Karpas-422 (cell line): ENCODE measurements around the gene GPR158. TPM values are rescaled to one million over a fixed set of nuclear protein-coding genes. Genes with fewer than 3 reads are reported as not detected.

ENCODE experiments used
- DNase-seq: peaks from one replicate; pipeline ENCODE4 v3.0.0-alpha.2; 2015
- H2AFZ ChIP-seq: fragments of 200-600 bp; sonication (generic); 2 replicates; pipeline ENCODE4 v1.6.1; 2014; ENCODE audit warnings: antibody characterized with exemption, low read length, mixed read lengths
- H3K27ac ChIP-seq: fragments of 200-600 bp; sonication (generic); 2 replicates; pipeline ENCODE4 v1.5.1; 2014; ENCODE audit warnings: mild to moderate bottlenecking, low read length, moderate library complexity
- H3K27me3 ChIP-seq: fragments of 200-600 bp; sonication (generic); 2 replicates; pipeline ENCODE4 v1.6.1; 2014; ENCODE audit warnings: low read length, mixed read lengths
- H3K36me3 ChIP-seq: fragments of 200-600 bp; sonication (generic); 2 replicates; pipeline ENCODE4 v1.6.1; 2014; ENCODE audit warnings: low read length, mixed read lengths; ENCODE audit not compliant: insufficient read depth
- H3K4me1 ChIP-seq: fragments of 200-600 bp; sonication (generic); 2 replicates; pipeline ENCODE4 v1.6.1; 2014; ENCODE audit warnings: mild to moderate bottlenecking, low read length, mixed read lengths
- H3K4me2 ChIP-seq: fragments of 200-600 bp; sonication (generic); 2 replicates; pipeline ENCODE4 v1.6.1; 2014; ENCODE audit warnings: low read length, low read depth, mild to moderate bottlenecking; ENCODE audit not compliant: poor library complexity, severe bottlenecking
- H3K4me3 ChIP-seq: fragments of 200-600 bp; sonication (generic); 2 replicates; pipeline ENCODE4 v1.5.1; 2014; ENCODE audit warnings: mild to moderate bottlenecking, antibody characterized with exemption, low read length, mixed read lengths
- H3K79me2 ChIP-seq: fragments of 200-600 bp; sonication (generic); 2 replicates; pipeline ENCODE4 v1.6.1; 2014; ENCODE audit warnings: mild to moderate bottlenecking, low read length, mixed read lengths
- H3K9ac ChIP-seq: fragments of 200-600 bp; sonication (generic); 2 replicates; pipeline ENCODE4 v1.6.0; 2014; ENCODE audit warnings: low read length
- H3K9me2 ChIP-seq: fragments of 200-600 bp; sonication (generic), shearing (Covaris generic); replicated peaks from 2 replicates; pipeline ENCODE4 v1.6.0; 2014; ENCODE audit warnings: mild to moderate bottlenecking, low read length, moderate library complexity; ENCODE audit not compliant: insufficient read depth
- H3K9me3 ChIP-seq: fragments of 300-700, 200-600 bp; sonication (generic); 2 replicates; pipeline ENCODE4 v1.6.1; 2014; ENCODE audit warnings: low read length, mixed read lengths
- H4K20me1 ChIP-seq: fragments of 200-600 bp; sonication (generic); 2 replicates; pipeline ENCODE4 v1.6.1; 2014; ENCODE audit warnings: mild to moderate bottlenecking, antibody characterized with exemption, low read length, low read depth; ENCODE audit not compliant: insufficient read depth
- total RNA-seq: library from RNA; depleted of rRNA; stranded (reverse); fragments of >200 nt; shearing (Covaris generic); gene quantifications from 2 replicates; pipeline ENCODE4 v1.2.3, GENCODE V29; 2014; ENCODE audit warnings: low replicate concordance

The GPR158 gene
- total RNA-seq, 1 experiment from 2014 or later = not detected

GRCh38 chr10:25505466-25505865 is 330.7 kb downstream of the GPR158 start:
- H3K9ac ChIP-seq = no peak overlapping the region
- H3K4me1 ChIP-seq = no peaks in the 10 kb centered on the region
- H2AFZ ChIP-seq = no peak overlapping the region
- no peak overlapping the region for H3K4me2 ChIP-seq
- no peaks in the 10 kb centered on the region for H4K20me1 ChIP-seq
- H3K36me3 ChIP-seq = no peaks in the 10 kb centered on the region
- no peaks in the 10 kb centered on the region for H3K9me3 ChIP-seq
- no peaks in the 10 kb centered on the region for H3K27me3 ChIP-seq
- no peak overlapping the region for H3K4me3 ChIP-seq
- H3K27ac ChIP-seq = no peak overlapping the region
- no peaks in the 10 kb centered on the region for H3K79me2 ChIP-seq
- DNase-seq = no peak
- no peaks in the 10 kb centered on the region for H3K9me2 ChIP-seq

DNA sequence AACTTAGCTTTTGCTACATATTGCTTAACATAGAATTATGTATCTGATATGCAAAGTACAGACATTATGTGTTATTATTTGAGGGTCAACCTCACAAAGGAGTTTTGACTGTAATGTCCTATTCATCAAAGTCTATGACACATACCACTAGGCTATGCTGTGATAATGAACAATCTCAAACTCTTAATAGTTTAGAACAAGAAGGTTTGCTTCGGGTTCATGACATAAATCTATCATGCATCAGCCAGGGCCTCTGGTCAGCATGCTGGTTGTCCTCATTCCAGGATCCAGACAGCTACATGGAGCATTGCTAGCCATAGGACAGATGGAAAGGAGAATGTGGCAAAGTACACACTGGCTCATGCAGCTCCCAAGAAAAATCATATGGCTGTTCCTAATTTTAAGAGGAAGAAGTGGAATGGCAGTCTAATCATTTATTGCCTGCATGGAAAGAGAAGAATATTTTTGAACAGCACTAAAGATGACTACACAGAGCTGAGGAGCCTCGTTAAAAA is 332.1 kb downstream of the GPR158 start:
- Histone ChIP-seq H3K27me3 (no peaks in the 10 kb centered on the region), H3K9ac (no peak overlapping the region), H4K20me1 (no peaks in the 10 kb centered on the region), H3K4me2 (no peak overlapping the region), H3K9me2 (no peaks in the 10 kb centered on the region), H3K79me2 (no peaks in the 10 kb centered on the region), H3K4me3 (no peak overlapping the region), H3K36me3 (no peaks in the 10 kb centered on the region), H2AFZ (no peak overlapping the region), H3K4me1 (no peaks in the 10 kb centered on the region), H3K27ac (no peak overlapping the region), H3K9me3 (no peaks in the 10 kb centered on the region)
- no peak for DNase-seq

- H3K79me2 ChIP-seq = no peaks in the 10 kb centered on the region
- H3K36me3 ChIP-seq = no peaks in the 10 kb centered on the region
- no peaks in the 10 kb centered on the region for H3K4me1 ChIP-seq
- DNase-seq = no peak
- no peaks in the 10 kb centered on the region for H4K20me1 ChIP-seq
- no peak overlapping the region for H3K4me2 ChIP-seq
- no peak overlapping the region for H3K27ac ChIP-seq
- H3K9ac ChIP-seq = no peak overlapping the region
- H3K4me3 ChIP-seq = no peak overlapping the region
- no peaks in the 10 kb centered on the region for H3K27me3 ChIP-seq
- H3K9me3 ChIP-seq = 0 out of 2 replicates have a peak, but pooled peaks cover 3% of the 10 kb centered on the region
- no peak overlapping the region for H2AFZ ChIP-seq
- no peaks in the 10 kb centered on the region for H3K9me2 ChIP-seq
Measured at GRCh38 chr10:25508112-25508815, 333.5 kb downstream of the GPR158 start.

DNA sequence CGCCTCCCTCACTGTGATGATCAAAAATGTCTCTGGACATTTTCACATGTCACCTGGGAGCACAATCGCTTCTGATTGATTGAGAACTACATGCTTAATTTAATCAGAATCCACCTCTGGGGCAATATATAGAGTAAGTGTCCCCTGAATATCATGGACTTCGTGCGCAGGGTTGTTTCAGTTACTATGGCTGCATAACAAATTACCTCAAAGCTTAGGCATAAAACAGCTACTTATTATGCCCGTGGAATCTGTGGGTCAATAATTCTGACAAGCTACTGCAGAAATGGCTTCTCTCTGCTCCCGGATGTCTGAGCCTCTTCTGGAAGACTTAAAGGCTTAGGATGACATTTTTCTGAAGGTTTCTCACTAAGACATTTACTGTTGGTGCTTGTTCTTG is 334.4 kb downstream of the GPR158 start:
- H3K4me1 ChIP-seq = no peaks in the 10 kb centered on the region
- H3K9me2 ChIP-seq = no peaks in the 10 kb centered on the region
- 0 out of 2 replicates have a peak, but pooled peaks cover 3% of the 10 kb centered on the region for H3K9me3 ChIP-seq
- no peaks in the 10 kb centered on the region for H3K79me2 ChIP-seq
- no peaks in the 10 kb centered on the region for H4K20me1 ChIP-seq
- no peak overlapping the region for H3K27ac ChIP-seq
- no peak for DNase-seq
- no peaks in the 10 kb centered on the region for H3K36me3 ChIP-seq
- no peaks in the 10 kb centered on the region for H3K27me3 ChIP-seq
- H3K4me2 ChIP-seq = no peak overlapping the region
- H3K9ac ChIP-seq = no peak overlapping the region
- H2AFZ ChIP-seq = no peak overlapping the region
- H3K4me3 ChIP-seq = no peak overlapping the region

GRCh38 chr10:25522294-25522693 is 347.5 kb downstream of the GPR158 start:
- Histone ChIP-seq H3K27me3 (no peaks in the 10 kb centered on the region), H3K9ac (no peak overlapping the region), H3K27ac (no peak overlapping the region), H3K9me3 (no peaks in the 10 kb centered on the region; the same call in 1 of the 2 replicates), H3K4me3 (no peak overlapping the region), H3K9me2 (no peaks in the 10 kb centered on the region; the same call in 1 of the 2 replicates), H2AFZ (no peak overlapping the region), H3K79me2 (no peaks in the 10 kb centered on the region), H3K4me2 (no peak overlapping the region), H3K4me1 (no peaks in the 10 kb centered on the region), H3K36me3 (no peaks in the 10 kb centered on the region), H4K20me1 (no peaks in the 10 kb centered on the region)
- DNase-seq = no peak

DNA sequence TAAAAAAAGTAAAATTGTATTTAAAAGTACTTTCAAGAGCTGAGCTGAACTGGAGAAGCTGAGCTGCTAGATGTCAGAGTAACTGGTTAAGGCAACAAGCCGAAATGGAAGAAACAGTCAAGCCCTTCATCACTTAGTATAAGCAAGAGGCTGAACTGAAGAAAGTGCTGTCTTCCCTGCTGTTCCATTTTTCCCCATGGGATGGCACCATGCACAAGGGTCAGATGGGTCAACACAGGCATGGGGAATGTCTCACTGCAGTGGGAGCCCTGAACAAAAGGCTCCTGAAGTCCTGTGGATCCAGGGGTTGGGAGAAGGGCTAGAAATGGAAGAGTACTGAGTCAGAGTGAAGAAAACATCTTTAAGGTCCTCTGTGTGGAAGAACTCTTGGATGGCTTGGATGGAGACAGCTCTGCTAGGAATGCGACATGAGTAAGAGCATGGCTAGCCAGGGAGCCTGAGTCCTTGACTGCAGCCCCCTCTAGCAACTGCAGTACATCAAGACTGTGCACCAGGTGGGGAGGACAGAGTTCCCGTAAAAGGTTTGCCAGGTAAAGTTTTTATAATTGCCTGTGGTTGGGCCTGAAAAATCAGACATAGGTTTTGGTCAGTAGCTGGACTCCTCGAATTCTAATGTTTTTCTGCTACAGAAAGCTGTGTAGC is 348.3 kb downstream of the GPR158 start:
- DNase-seq = no peak
- Histone ChIP-seq H3K27ac (no peak overlapping the region), H3K4me2 (no peak overlapping the region), H3K27me3 (no peaks in the 10 kb centered on the region), H3K4me1 (no peaks in the 10 kb centered on the region), H3K9me2 (no peaks in the 10 kb centered on the region; the same call in 1 of the 2 replicates), H2AFZ (no peak overlapping the region), H3K79me2 (no peaks in the 10 kb centered on the region), H4K20me1 (no peaks in the 10 kb centered on the region), H3K36me3 (no peaks in the 10 kb centered on the region), H3K4me3 (no peak overlapping the region), H3K9me3 (no peaks in the 10 kb centered on the region; the same call in 1 of the 2 replicates), H3K9ac (no peak overlapping the region)

- Histone ChIP-seq H3K79me2 (no peaks in the 10 kb centered on the region), H3K9me2 (no peaks in the 10 kb centered on the region; the same call in 1 of the 2 replicates), H4K20me1 (no peaks in the 10 kb centered on the region), H3K4me3 (no peak overlapping the region), H3K9ac (no peak overlapping the region), H3K9me3 (no peaks in the 10 kb centered on the region; the same call in 1 of the 2 replicates), H3K4me2 (no peak overlapping the region), H3K4me1 (no peaks in the 10 kb centered on the region), H3K27ac (no peak overlapping the region), H3K36me3 (no peaks in the 10 kb centered on the region), H3K27me3 (no peaks in the 10 kb centered on the region), H2AFZ (no peak overlapping the region)
- DNase-seq = no peak
Measured at GRCh38 chr10:25530306-25530705, 355.5 kb downstream of the GPR158 start.

DNA sequence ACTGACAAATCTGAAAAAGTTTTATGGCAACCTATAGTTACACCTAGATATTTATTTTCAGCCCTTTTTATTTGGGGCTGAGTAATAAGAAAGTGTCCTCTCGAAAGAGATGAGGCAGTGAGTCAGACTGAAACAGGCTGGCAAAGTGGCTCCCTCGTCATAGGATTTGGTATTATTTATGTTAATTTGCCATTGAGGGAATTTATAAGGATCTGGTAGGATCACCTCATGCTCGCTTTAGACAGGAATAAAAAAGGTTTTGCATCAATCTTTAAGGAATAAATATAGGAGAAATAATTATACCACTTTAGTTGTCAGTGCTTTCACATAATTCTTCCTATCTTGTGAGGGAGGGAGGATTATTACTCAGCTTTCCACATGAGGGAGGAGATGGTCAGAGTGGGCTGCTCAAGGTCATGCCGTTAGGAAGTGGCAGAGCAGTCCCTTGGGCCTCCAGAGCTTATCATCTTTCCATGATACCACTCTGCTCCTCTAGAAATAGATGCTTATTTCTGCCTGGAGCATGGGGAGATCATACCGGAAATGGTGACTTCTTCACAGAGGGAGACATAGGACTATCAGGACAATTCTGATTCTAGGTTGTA is 356.8 kb downstream of the GPR158 start:
- Histone ChIP-seq H2AFZ (no peak overlapping the region), H3K4me1 (no peaks in the 10 kb centered on the region), H3K4me2 (no peak overlapping the region), H3K27me3 (no peaks in the 10 kb centered on the region), H3K27ac (no peak overlapping the region), H3K36me3 (no peaks in the 10 kb centered on the region), H4K20me1 (no peaks in the 10 kb centered on the region), H3K9ac (no peak overlapping the region), H3K9me3 (no peaks in the 10 kb centered on the region; the same call in 1 of the 2 replicates), H3K4me3 (no peak overlapping the region), H3K9me2 (no peaks in the 10 kb centered on the region; the same call in 1 of the 2 replicates), H3K79me2 (no peaks in the 10 kb centered on the region)
- no peak for DNase-seq
